Retina (tissue), 1 donor: ENCODE data around the gene MADD.

ENCODE experiments used
- DNase-seq: peaks from one replicate; pipeline ENCODE4 v3.0.0-alpha.2; 2016

MADD gene

DNA sequence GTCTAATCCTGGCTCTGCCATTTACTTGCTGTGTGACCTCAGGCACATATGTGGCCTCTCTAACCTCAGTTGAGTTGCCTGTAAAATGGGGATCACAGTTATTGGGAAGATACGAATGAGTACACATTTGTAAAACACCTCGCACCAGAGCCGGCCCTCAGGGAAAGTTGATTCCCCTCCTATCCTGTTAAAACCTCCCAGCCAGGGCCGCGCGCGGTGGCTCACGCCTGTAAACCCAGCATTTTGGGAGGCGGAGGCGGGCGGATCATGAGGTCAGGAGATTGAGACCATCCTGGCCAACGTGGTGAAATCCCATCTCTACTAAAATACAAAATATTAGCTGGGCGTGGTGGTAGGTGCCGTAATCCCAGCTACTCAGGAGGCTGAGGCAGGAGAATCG, 90.4 kb downstream of the MADD start:
- DNase-seq: no peak

DNA sequence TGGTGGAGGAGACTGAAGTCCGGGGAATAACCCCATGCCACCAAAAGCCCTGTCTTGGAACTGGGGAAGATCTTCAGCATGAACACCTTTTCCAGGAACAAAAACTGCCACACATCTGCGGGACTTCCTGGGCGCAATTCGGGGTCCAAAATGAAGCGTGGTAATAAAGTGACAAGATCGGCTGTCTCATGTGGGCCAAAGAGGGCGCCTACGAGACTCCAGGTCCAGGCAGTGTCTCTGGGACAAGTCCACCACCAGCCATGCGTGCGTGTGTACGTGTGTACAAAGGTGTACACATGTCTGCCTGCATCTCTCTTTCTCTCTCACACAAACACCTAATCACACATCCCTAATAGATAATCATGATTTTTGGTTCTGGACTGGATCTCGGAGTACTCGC, 91.5 kb downstream of the MADD start:
- DNase-seq: no peak

DNA sequence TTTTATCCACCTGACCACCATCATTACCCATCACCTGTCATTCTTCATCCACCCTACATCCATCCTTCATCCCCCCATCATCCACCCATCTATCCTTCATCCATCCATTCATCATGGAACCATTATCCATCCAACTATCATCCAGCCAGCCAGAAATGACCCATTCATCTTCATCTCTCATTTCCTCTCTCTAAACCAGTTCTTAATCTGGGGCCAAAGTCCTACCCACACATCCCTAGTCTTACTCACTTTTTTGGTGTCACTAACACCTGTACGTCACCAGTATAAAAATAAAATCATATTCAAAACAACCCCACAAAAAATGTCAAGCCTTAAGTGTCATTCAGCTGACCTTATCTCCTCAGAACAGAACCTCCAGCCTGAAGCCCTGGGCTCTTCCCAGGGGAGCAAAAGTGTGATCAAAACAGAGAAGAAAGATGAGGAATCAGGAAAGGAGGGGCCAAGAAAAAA, 96.1 kb downstream of the MADD start:
- no peak for DNase-seq

DNA sequence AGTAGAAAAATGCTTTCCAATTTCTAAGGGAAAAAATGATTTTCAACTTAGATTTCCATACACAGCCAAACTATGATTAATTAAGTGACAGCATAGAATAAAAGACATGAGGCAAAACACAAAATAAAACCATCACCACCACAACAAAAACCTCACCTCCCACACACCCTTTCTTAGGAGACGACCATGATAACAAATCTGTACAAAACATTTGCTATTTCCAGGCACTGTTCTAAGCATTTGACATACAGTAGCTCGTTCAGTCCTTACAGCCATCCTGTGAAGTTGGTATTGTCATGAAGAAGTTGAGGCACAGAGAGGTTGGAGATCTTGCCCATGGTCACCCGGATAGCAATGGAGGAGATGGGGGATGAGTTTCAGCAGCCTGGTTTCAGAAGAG, 99.7 kb downstream of the MADD start:
- no peak for DNase-seq

DNA sequence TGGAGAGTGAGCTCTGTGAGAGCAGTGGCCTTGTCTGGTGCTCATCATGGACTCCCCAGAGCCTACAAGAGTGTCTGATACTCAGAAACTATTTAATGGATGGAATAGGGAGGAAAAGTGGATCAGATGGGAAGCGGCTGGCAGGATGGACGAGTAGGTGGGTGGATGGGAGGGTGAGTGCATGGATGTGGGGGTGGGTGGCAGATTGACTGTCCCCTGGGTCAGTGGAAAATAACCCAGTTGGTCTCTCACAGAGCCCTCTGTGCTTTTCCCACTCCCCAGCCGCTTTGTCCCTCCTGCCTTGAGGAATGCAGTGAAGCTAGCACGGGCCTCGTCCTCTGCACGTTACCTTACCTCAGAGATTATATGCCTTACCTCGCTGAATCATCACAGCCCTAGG, 102.5 kb downstream of the MADD start:
- DNase-seq: no peak

DNA sequence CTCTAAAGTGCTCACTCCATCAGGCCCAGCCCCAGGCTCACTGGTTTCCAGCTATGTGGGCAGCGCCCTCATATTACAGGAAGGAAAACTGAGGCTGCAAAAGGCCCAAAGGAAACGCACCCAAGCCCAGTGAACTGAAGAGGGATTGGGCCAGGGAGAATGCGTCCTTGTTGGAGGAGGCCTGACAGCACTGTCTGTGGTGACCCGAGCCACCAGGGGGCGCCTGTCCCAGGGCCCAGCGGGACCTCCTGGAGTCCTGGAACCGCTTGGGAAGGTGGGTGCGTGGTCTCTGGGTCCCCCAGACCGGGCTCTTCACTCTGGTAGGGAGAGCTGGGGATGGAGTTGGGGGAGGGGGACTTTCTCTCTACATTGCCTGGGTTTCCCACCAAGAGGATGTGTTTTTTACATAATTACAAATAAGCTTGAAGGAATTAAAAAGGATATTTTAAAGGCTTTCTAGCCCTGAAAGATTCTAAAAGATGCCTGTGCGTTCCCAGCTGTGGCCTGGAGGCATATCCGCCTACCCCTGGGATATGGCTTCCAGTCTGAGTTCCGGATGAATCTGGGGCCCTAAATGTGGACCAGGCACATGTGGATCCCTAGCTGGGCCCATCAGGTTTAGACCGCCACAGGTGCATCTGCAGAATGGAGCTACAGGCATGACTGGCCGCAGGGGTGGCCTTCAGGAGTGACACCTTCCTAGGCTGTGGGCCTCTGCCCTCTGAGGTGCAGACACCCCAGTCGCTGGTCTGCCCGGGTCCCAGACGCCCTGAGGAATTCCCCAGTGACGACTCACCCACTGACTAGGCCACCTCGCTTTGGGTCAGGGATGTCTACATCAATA, 104.2 kb downstream of the MADD start:
- peak; percentile 73 for DNase-seq

DNA sequence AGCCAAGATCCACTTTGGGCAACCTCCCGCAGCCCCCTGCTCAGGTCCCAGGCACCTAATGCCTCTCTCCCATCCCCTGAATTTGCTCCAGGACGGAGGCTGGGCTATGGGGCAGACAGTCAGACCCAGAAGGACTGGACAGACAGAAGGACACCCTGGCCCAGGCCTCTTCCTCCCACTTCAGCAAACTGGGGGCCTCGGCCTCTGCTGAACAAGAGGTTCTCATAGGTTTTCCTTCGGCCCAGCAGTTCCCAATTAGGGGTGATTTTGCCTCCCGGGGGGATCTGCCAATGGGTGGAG, 104.7 kb downstream of the MADD start:
- no peak for DNase-seq

DNA sequence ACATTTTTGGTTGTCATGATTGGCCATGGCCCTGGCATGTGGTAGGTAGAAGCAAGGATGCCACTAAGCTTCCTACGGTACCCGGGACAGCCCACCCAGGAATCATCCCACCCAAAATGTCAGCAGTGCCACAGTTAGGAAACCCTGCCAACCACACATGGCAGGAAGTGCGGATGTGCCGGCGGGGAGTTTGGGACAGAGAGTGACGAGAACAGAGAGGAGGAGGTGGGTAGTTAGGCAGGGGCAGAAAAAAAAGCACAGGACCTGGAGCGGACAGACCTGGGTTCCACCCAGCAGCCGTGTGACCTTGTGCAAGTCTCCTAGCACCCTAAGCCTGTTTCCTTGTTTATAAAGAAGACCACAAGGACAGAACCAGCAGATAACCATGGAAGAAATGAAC, 105.1 kb downstream of the MADD start:
- no peak for DNase-seq

DNA sequence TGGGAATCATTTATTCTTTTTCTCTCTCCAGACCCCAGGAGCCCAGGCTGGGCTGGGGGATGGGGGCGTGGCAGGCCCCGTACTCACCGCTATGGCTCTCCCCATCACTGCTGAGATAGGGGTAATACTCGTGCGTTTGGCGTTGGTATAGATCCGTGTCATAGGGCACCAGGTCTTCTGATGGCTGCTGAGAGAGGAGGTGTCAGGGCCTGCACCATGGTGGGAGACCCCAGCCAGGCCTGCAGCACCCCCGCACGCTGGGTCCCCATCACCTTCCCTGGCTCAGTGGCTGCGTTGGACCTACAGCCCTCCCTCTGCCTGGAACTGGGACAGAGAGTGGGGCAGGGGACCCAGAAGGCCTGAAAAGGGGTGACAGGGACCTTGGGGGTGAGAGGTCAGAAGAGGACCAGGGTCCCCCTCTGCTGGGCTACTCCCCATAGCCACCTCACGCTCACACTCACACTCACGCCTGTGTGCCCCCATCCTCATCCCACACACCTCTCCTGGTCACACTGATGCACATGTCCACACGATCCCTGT, 105.7 kb downstream of the MADD start:
- DNase-seq: peak; percentile 1

DNA sequence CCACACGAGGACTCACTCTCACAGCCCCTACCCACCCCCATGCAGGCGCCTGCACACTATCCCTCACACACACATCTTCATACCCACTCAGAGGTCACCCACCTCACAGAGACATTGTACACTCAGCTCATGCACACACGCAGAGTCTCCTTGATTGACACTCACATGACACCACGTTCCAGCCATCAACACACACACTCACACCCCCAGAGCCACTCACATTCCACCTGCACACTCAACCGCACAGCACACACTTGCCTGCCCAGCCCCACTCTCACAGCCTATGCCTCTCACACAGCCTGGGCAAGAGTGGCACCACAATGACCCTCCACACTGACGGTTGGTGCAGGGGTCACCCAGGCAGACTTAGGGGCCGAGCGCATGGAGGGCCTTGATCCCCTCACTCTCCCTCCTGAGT, 106.2 kb downstream of the MADD start:
- no peak for DNase-seq

DNA sequence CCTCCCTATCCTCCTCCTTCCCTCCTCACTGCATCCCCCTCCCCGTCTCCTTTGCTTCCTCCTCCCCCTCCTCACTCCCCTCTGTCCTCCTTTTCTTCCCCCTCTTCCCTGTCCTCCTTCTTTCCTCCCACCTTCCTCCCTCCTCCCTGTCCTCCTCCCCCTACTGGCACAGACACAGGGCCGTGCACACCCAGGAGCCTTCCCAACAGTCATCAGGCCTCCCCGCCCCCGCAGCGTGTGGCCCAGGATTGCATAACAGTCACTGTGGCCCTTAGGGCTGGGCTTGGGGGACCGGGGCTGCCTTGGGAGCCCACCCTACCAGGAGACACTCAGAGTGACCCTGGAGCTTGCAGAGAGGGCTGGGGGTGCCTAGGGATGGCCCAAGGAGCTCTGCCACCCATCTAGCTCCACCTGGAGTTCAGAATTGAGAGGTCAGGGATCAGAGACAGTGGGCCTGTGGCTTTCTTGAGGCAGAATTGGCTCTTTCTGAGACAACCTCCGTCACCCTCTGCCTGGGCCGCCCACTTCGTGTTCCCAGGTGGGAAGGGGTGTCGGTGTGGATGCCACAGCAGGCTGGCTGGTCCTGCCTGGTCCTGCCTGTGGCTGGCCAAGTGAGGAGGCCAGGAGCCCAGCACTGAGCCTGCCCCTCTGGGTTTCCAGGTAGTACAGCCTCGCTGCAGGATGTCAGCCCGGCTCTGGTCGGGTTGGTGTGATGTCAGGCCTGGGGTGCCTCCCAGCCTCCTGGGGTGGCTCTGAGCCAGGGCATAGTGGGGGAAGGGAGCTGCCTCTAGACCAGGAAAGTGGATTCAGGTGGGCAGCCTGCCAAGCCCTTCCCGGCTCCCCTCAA, 106.8 kb downstream of the MADD start:
- no peak for DNase-seq

DNA sequence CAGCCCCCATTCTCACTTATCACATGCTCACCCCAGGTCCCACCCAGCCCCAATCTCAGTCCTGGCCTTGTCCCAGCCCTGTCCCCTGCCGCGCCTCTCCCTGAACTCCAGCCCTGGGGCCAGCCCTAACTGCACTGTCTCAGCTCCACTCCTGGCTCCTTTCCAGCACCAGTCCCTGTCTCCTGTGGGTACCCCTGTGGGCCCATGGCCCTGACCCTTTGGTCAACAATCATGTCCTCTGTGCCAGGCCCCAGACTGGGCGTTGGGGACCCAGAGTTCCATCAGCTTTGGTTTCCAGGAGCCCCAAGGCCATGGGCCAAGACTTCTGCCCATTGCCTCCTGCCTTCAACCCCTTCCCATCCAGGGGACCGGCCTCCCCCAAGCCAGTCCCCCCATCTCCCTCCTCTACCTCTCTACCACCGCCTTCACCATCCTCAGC, 107.7 kb downstream of the MADD start:
- DNase-seq: no peak

DNA sequence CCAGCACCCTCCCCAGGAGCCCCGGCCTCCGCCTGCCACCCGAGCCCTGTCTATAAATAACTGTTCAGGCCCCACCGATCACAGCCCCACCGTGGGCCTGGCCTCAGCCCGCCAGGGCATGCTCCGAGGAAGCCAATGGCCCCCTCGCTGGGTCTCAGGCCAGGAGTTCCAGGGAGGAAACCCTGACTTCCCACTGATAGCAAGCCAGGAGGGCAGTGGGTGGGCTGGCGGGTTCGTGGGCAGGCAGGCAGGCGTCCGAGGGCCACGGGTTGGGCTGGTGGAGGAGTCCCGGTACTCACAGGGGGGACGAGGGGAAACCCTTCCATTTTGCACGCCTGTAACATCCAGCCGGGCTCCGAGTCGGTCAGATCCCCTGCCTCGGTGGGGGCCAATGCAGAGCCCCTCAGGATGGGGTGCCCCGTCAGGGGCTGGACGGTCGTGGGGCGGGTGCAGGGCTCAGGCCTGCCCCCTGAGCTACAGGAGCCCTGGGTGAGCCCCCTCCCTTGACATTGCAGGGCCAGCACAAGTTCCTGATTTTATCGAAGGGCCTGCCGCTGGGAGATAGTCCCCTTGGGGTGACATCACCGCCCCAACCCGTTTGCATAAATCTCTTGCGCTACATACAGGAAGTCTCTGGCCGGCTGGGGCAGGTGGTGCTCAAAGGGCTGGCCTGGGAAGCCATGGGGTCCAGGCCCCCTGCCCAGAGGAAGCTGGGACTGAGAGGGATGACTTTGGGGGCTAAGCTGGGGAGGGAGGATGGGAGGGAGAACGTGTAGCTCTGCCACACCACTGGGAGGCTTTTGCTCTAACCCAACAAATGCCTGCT, 108.3 kb downstream of the MADD start, which contains the start of gene SPI1:
Gene SPI1, minus strand, starts transcription at position 538 of the 826 bp plus-strand sequence. Its CDS starts 194 bp downstream, at position 344.
- DNase-seq: no peak

DNA sequence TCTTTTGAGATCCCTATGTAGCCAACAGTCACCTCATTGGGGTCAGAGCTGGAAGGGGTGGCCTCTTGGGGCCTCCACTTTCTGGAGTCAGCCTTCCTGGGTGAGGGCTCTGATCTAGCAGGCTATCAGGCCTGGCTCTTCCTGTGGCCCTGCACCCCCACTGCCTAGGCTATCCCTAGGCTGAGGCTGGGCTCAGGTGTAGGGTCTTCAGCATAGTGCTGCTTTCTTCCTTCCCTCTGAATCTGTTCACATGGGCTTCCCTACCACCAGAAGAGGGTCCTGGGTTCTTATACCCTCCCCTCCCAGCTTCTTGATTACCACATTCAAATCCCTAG, 108.9 kb downstream of the MADD start:
- DNase-seq: no peak

DNA sequence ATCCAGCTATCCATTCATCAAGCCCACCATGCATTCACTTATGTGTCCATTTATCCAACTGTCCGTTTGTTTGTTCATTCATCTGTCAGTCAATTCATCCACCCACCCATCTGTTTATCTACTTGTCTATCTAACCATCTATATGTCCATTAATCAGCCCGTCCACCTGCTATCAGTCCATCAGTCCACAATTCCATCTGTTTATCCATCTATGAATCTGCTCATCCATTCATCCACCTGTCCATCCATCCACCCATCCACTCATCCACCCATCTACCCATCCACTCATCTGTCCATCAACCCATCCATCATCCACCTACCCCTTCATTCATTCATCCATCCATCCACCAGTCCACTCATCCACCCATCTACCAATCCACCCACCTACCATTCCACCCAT, 109.4 kb downstream of the MADD start:
- DNase-seq: no peak
